ENCODE results near the gene SMARCA2. TPM values are rescaled to one million over a fixed set of nuclear protein-coding genes. Genes with fewer than 3 reads are reported as not detected.

The SMARCA2 gene
- total RNA-seq, 2 donors from 2014 or later, result 63.8 to 109 TPM

- no peaks in the 10 kb centered on the region for H3K4me1 ChIP-seq
- peaks cover 16% of the 10 kb centered on the region for H3K36me3 ChIP-seq
- DNase-seq (ENCODE audit: low spot score), result no peak
- no peak for TF ChIP-seq CTCF (IDR thresholded peaks at IDR 0.05)
- peak overlapping the region in 1 of 2 donors; percentile 18 for H3K27ac ChIP-seq
- H3K27me3 ChIP-seq, result no peaks in the 10 kb centered on the region
- no peak overlapping the region for H3K4me3 ChIP-seq
- H3K9me3 ChIP-seq, result no peaks in the 10 kb centered on the region
These were observed 164.4 kb downstream of the SMARCA2 start for GRCh38 chr9:2179567-2179966.

DNA sequence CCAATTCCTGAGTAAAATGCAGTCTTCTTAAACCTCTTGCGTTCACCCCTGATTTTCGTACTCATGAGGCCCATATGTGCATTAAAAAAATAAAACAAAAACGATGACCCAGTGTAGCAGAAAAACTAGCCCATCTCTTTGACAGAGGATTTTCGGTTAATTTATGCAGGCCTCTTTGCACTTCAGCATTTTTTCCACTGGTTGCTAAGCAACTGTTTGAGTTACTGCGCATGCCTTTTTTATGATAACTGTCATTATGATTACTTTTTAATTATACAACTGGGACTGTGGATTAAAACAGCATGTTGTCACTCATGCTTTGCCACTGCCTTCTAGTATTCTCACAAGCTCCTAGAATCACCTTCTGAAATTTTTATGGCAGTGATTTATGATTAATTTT, 165.0 kb downstream of the SMARCA2 start:
- Histone ChIP-seq H3K4me3 (no peak overlapping the region), H3K9me3 (no peaks in the 10 kb centered on the region), H3K27ac (no peak overlapping the region), H3K27me3 (no peaks in the 10 kb centered on the region), H3K36me3 (peaks cover 21% of the 10 kb centered on the region), H3K4me1 (no peaks in the 10 kb centered on the region)
- TF ChIP-seq CTCF (IDR thresholded peaks at IDR 0.05), result no peak
- no peak for DNase-seq (ENCODE audit: low spot score)

GRCh38 chr9:2180704-2181103, 165.6 kb downstream of the SMARCA2 start:
- no peaks in the 10 kb centered on the region for H3K4me1 ChIP-seq
- TF ChIP-seq CTCF (IDR thresholded peaks at IDR 0.05), result no peak
- DNase-seq (ENCODE audit: low spot score), result no peak
- peaks cover 24% of the 10 kb centered on the region for H3K36me3 ChIP-seq
- H3K4me3 ChIP-seq, result no peak overlapping the region
- H3K27me3 ChIP-seq, result no peaks in the 10 kb centered on the region
- H3K27ac ChIP-seq, result no peak overlapping the region
- no peaks in the 10 kb centered on the region for H3K9me3 ChIP-seq

- Histone ChIP-seq H3K4me1 (no peaks in the 10 kb centered on the region), H3K4me3 (no peak overlapping the region), H3K9me3 (no peaks in the 10 kb centered on the region), H3K36me3 (peaks cover 35% of the 10 kb centered on the region), H3K27ac (no peak overlapping the region), H3K27me3 (no peaks in the 10 kb centered on the region)
- TF ChIP-seq CTCF (IDR thresholded peaks at IDR 0.05), result peak; percentile 29 to 56
- DNase-seq (ENCODE audit: low spot score), result no peak
These were observed 166.6 kb downstream of the SMARCA2 start for GRCh38 chr9:2181792-2182191.

GRCh38 chr9:2190939-2191608, 175.9 kb downstream of the SMARCA2 start:
- peaks cover 34% of the 10 kb centered on the region for H3K36me3 ChIP-seq
- no peaks in the 10 kb centered on the region for H3K4me1 ChIP-seq
- no peak overlapping the region for H3K4me3 ChIP-seq
- TF ChIP-seq CTCF (IDR thresholded peaks at IDR 0.05), result no peak
- H3K27me3 ChIP-seq, result no peaks in the 10 kb centered on the region
- no peaks in the 10 kb centered on the region for H3K9me3 ChIP-seq
- H3K27ac ChIP-seq, result no peak overlapping the region
- no peak for DNase-seq (ENCODE audit: low spot score)

DNA sequence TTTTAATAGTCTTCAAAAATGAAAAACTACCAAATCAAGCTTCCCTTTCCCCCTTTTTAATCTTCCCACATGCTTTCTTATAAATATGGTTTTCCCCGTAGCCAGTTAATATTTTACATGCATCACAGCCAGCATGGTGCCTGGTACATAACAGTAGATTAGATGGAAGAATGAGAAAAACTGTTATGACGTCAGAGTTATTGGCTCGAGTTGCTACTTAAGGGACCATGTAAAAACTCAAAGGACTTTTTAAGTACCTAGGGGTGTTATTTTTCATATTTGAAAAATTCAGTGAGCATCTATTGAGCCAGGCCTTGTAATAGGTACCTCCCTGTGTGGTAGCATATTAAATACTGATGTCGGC, 176.4 kb downstream of the SMARCA2 start:
- Histone ChIP-seq H3K36me3 (peaks cover 29% of the 10 kb centered on the region), H3K4me3 (no peak overlapping the region), H3K27ac (no peak overlapping the region), H3K9me3 (no peaks in the 10 kb centered on the region), H3K27me3 (no peaks in the 10 kb centered on the region), H3K4me1 (no peaks in the 10 kb centered on the region)
- no peak for TF ChIP-seq CTCF (IDR thresholded peaks at IDR 0.05)
- no peak for DNase-seq (ENCODE audit: low spot score)

Measured in right atrium auricular region (tissue), 2 donors.